GM21529 (cell line): ENCODE results near the gene SNX3.
"Not testable (repeated sequence)": the region's sequence is repeated elsewhere in the genome, so short reads cannot be mapped to it uniquely, and the experiment has no call there.

Experiments
- ATAC-seq: cut with Tn5 transposase; IDR thresholded peaks from one replicate; pipeline ENCODE4 v1.9.1; 2021; ENCODE audit not compliant: unreplicated experiment

The SNX3 gene

GRCh38 chr6:108260809-108261569 lies at the start of gene SNX3:
Gene SNX3, minus strand, starts transcription at chr6:108261040. Its CDS starts 119 bp downstream, at chr6:108260921.
- peak; percentile 86 for ATAC-seq

- ATAC-seq: no peak
Observed at GRCh38 chr6:108309844-108310243, 49.0 kb upstream of the SNX3 start.

GRCh38 chr6:108308641-108309040 lies 47.8 kb upstream of the SNX3 start:
- peak; percentile 47 for ATAC-seq

- no peak for ATAC-seq
Observed at GRCh38 chr6:108304646-108305045, 43.8 kb upstream of the SNX3 start.

GRCh38 chr6:108302386-108302785 lies 41.5 kb upstream of the SNX3 start:
- ATAC-seq: no peak

- ATAC-seq: no peak
Observed at GRCh38 chr6:108295676-108296075, 34.8 kb upstream of the SNX3 start.

- ATAC-seq: peak; percentile 88
Observed at GRCh38 chr6:108294727-108295625, 34.1 kb upstream of the SNX3 start, which contains the start of gene AFG1L. Gene AFG1L, plus strand, starts transcription at chr6:108295054. Its CDS starts 26 bp downstream, at chr6:108295080.

GRCh38 chr6:108294297-108294726 lies 33.5 kb upstream of the SNX3 start:
- peak; percentile 35 for ATAC-seq

GRCh38 chr6:108293527-108294296 lies 32.9 kb upstream of the SNX3 start:
- no peak for ATAC-seq

- not testable (repeated sequence) for ATAC-seq
Observed at GRCh38 chr6:108292561-108292960, 31.7 kb upstream of the SNX3 start.

GRCh38 chr6:108291091-108291490 lies 30.3 kb upstream of the SNX3 start:
- ATAC-seq: no peak

- ATAC-seq: no peak
Observed at GRCh38 chr6:108288742-108289141, 27.9 kb upstream of the SNX3 start.

GRCh38 chr6:108287373-108287772 lies 26.5 kb upstream of the SNX3 start:
- ATAC-seq: no peak

GRCh38 chr6:108286366-108286765 lies 25.5 kb upstream of the SNX3 start:
- ATAC-seq: no peak

- no peak for ATAC-seq
Observed at GRCh38 chr6:108285381-108285780, 24.5 kb upstream of the SNX3 start.

GRCh38 chr6:108277831-108278230 lies 17.0 kb upstream of the SNX3 start:
- ATAC-seq: no peak

GRCh38 chr6:108277295-108277694 lies 16.5 kb upstream of the SNX3 start:
- ATAC-seq: no peak

GRCh38 chr6:108275976-108276375 lies 15.1 kb upstream of the SNX3 start:
- ATAC-seq: no peak

GRCh38 chr6:108274546-108274945 lies 13.7 kb upstream of the SNX3 start:
- no peak for ATAC-seq

GRCh38 chr6:108269955-108270354 lies 9.1 kb upstream of the SNX3 start:
- ATAC-seq: not testable (repeated sequence)

GRCh38 chr6:108268845-108269244 lies 8.0 kb upstream of the SNX3 start:
- no peak for ATAC-seq
